ENCODE measurements around the gene DHRS13. TPM values are rescaled to one million over a fixed set of nuclear protein-coding genes. Genes with fewer than 3 reads are reported as not detected.

The DHRS13 gene
- 3.9 to 6.9 TPM (median 6.5 TPM) in 5 replicates for total RNA-seq (2022; extraction: Qiagen RNA extraction; ENCODE audit: low read depth)

GRCh38 chr17:28902819-28903545 is at the start of gene DHRS13:
DHRS13 (minus strand) TSS chr17:28903079; CDS start chr17:28902944, 135 bp downstream.

GRCh38 chr17:28951428-28951990 is 48.6 kb upstream of the DHRS13 start, which contains the start of gene PHF12:
PHF12 (minus strand) TSS chr17:28951518; CDS start chr17:28950960, 558 bp downstream.

GRCh38 chr17:28896884-28897768 is 5.8 kb downstream of the DHRS13 start, which contains the start of gene FLOT2:
FLOT2 (minus strand) TSS chr17:28897733; CDS start chr17:28897574, 159 bp downstream.

GRCh38 chr17:28854457-28855335 is 48.2 kb downstream of the DHRS13 start, which contains the start of gene ERAL1:
ERAL1 (plus strand) TSS chr17:28855016; CDS start chr17:28855035, 19 bp downstream.

Other genes starting within 250 kb of the DHRS13 start
- gene SDF2, start 241.2 kb downstream of the DHRS13 start, total RNA-seq (2022; extraction: Qiagen RNA extraction; ENCODE audit: low read depth) = 67.9 to 89.2 TPM (median 82.9 TPM) in 5 replicates
- 60.7 to 79.0 TPM (median 77.6 TPM) in 5 replicates for gene SUPT6H, start 240.9 kb downstream of the DHRS13 start, total RNA-seq (2022; extraction: Qiagen RNA extraction; ENCODE audit: low read depth)
- 1.1 to 1.8 TPM (median 1.4 TPM) in 5 replicates for gene PROCA1, start 191.2 kb downstream of the DHRS13 start, total RNA-seq (2022; extraction: Qiagen RNA extraction; ENCODE audit: low read depth)
- 209 to 253 TPM (median 243 TPM) in 5 replicates for gene RAB34, start 185.2 kb downstream of the DHRS13 start, total RNA-seq (2022; extraction: Qiagen RNA extraction; ENCODE audit: low read depth)
- gene RPL23A, start 183.1 kb downstream of the DHRS13 start, total RNA-seq (2022; extraction: Qiagen RNA extraction; ENCODE audit: low read depth) = 1,899 to 3,039 TPM (median 2,180 TPM) in 5 replicates
- 31.0 to 54.2 TPM (median 46.9 TPM) in 5 replicates for gene TLCD1, start 176.8 kb downstream of the DHRS13 start, total RNA-seq (2022; extraction: Qiagen RNA extraction; ENCODE audit: low read depth)
- 2.2 to 5.0 TPM (median 4.8 TPM) in 5 replicates for gene NEK8, start 174.3 kb downstream of the DHRS13 start, total RNA-seq (2022; extraction: Qiagen RNA extraction; ENCODE audit: low read depth)
- 41.3 to 86.1 TPM (median 77.9 TPM) in 5 replicates for gene TRAF4, start 159.1 kb downstream of the DHRS13 start, total RNA-seq (2022; extraction: Qiagen RNA extraction; ENCODE audit: low read depth)
- gene FAM222B, start 60.3 kb downstream of the DHRS13 start, total RNA-seq (2022; extraction: Qiagen RNA extraction; ENCODE audit: low read depth) = 26.8 to 41.1 TPM (median 35.3 TPM) in 5 replicates
- 65.8 to 89.5 TPM (median 86.6 TPM) in 5 replicates for gene ERAL1, start 48.1 kb downstream of the DHRS13 start, total RNA-seq (2022; extraction: Qiagen RNA extraction; ENCODE audit: low read depth)
- gene FLOT2, start 5.3 kb downstream of the DHRS13 start, total RNA-seq (2022; extraction: Qiagen RNA extraction; ENCODE audit: low read depth) = 68.0 to 96.9 TPM (median 85.9 TPM) in 5 replicates
- gene PHF12, start 48.4 kb upstream of the DHRS13 start, total RNA-seq (2022; extraction: Qiagen RNA extraction; ENCODE audit: low read depth) = 26.8 to 38.9 TPM (median 33.7 TPM) in 5 replicates
- gene SEZ6, start 103.0 kb upstream of the DHRS13 start, total RNA-seq (2022; extraction: Qiagen RNA extraction; ENCODE audit: low read depth) = not detected in 5 replicates
- 0.15 to 0.35 TPM in 2 of 5 replicates, not detected in the others for gene PIPOX, start 140.1 kb upstream of the DHRS13 start, total RNA-seq (2022; extraction: Qiagen RNA extraction; ENCODE audit: low read depth)

Data from A549 treated with ZK216348 at 1 μM for 4 hours (cell line).